ENCODE results near the gene SLC24A1. TPM values are rescaled to one million over a fixed set of nuclear protein-coding genes. Genes with fewer than 3 reads are reported as not detected.

Gene SLC24A1
- polyA plus RNA-seq, 1 donor, result 12.1 TPM

GRCh38 chr15:65618560-65619109 lies 3.1 kb upstream of the SLC24A1 start:
- Histone ChIP-seq H3K4me3 (ENCODE audit: low read length) (no peak overlapping the region), H3K27ac (ENCODE audit: low read length) (no peak overlapping the region), H3K27me3 (ENCODE audit: control insufficient read depth, insufficient read depth, low read length) (no peaks in the 10 kb centered on the region), H3K36me3 (ENCODE audit: control insufficient read depth, insufficient read depth, low read length) (no peaks in the 10 kb centered on the region), H3K9me3 (ENCODE audit: control insufficient read depth, low read depth, low read length) (no peaks in the 10 kb centered on the region), H3K4me1 (ENCODE audit: control insufficient read depth, insufficient read depth, low read length) (no peaks in the 10 kb centered on the region)
- DNase-seq, result no peak
- 100% methylated on average over 1 of the region's 5 CpGs for WGBS (ENCODE audit: insufficient coverage, low lambda C conversion rate)

- Histone ChIP-seq H3K36me3 (ENCODE audit: control insufficient read depth, insufficient read depth, low read length) (peaks cover 9% of the 10 kb centered on the region), H3K9me3 (ENCODE audit: control insufficient read depth, low read depth, low read length) (no peaks in the 10 kb centered on the region), H3K27me3 (ENCODE audit: control insufficient read depth, insufficient read depth, low read length) (no peaks in the 10 kb centered on the region), H3K4me3 (ENCODE audit: low read length) (no peak overlapping the region), H3K27ac (ENCODE audit: low read length) (no peak overlapping the region), H3K4me1 (ENCODE audit: control insufficient read depth, insufficient read depth, low read length) (no peaks in the 10 kb centered on the region)
- DNase-seq, result no peak
- no CpG with 5 or more reads among the region's 5 CpGs for WGBS (ENCODE audit: insufficient coverage, low lambda C conversion rate)
These were observed 2.0 kb upstream of the SLC24A1 start for GRCh38 chr15:65619626-65620290.

- no peaks in the 10 kb centered on the region for H3K4me1 ChIP-seq (ENCODE audit: control insufficient read depth, insufficient read depth, low read length)
- DNase-seq, result no peak
- H3K9me3 ChIP-seq (ENCODE audit: control insufficient read depth, low read depth, low read length), result no peaks in the 10 kb centered on the region
- H3K27me3 ChIP-seq (ENCODE audit: control insufficient read depth, insufficient read depth, low read length), result no peaks in the 10 kb centered on the region
- no CpG with 5 or more reads among the region's 2 CpGs for WGBS (ENCODE audit: insufficient coverage, low lambda C conversion rate)
- H3K36me3 ChIP-seq (ENCODE audit: control insufficient read depth, insufficient read depth, low read length), result peaks cover 19% of the 10 kb centered on the region
- H3K27ac ChIP-seq (ENCODE audit: low read length), result no peak overlapping the region
- H3K4me3 ChIP-seq (ENCODE audit: low read length), result no peak overlapping the region
These were observed 905 bp upstream of the SLC24A1 start for GRCh38 chr15:65620833-65621232.

GRCh38 chr15:65623103-65623502 lies 1.4 kb downstream of the SLC24A1 start:
- H3K4me3 ChIP-seq (ENCODE audit: low read length), result no peak overlapping the region
- H3K9me3 ChIP-seq (ENCODE audit: control insufficient read depth, low read depth, low read length), result no peaks in the 10 kb centered on the region
- no peak for DNase-seq
- H3K27ac ChIP-seq (ENCODE audit: low read length), result no peak overlapping the region
- H3K27me3 ChIP-seq (ENCODE audit: control insufficient read depth, insufficient read depth, low read length), result no peaks in the 10 kb centered on the region
- peaks cover 20% of the 10 kb centered on the region for H3K36me3 ChIP-seq (ENCODE audit: control insufficient read depth, insufficient read depth, low read length)
- H3K4me1 ChIP-seq (ENCODE audit: control insufficient read depth, insufficient read depth, low read length), result no peaks in the 10 kb centered on the region

- H3K36me3 ChIP-seq (ENCODE audit: control insufficient read depth, insufficient read depth, low read length), result peaks cover 20% of the 10 kb centered on the region
- H3K4me1 ChIP-seq (ENCODE audit: control insufficient read depth, insufficient read depth, low read length), result no peaks in the 10 kb centered on the region
- no peak overlapping the region for H3K27ac ChIP-seq (ENCODE audit: low read length)
- no peaks in the 10 kb centered on the region for H3K27me3 ChIP-seq (ENCODE audit: control insufficient read depth, insufficient read depth, low read length)
- H3K9me3 ChIP-seq (ENCODE audit: control insufficient read depth, low read depth, low read length), result no peaks in the 10 kb centered on the region
- H3K4me3 ChIP-seq (ENCODE audit: low read length), result no peak overlapping the region
- WGBS (ENCODE audit: insufficient coverage, low lambda C conversion rate), result 80% methylated on average over 1 of the region's 4 CpGs
- no peak for DNase-seq
These were observed 5.1 kb downstream of the SLC24A1 start for GRCh38 chr15:65626856-65627255.

- Histone ChIP-seq H3K27ac (ENCODE audit: low read length) (no peak overlapping the region), H3K36me3 (ENCODE audit: control insufficient read depth, insufficient read depth, low read length) (peaks cover 13% of the 10 kb centered on the region), H3K9me3 (ENCODE audit: control insufficient read depth, low read depth, low read length) (no peaks in the 10 kb centered on the region), H3K27me3 (ENCODE audit: control insufficient read depth, insufficient read depth, low read length) (no peaks in the 10 kb centered on the region), H3K4me3 (ENCODE audit: low read length) (no peak overlapping the region), H3K4me1 (ENCODE audit: control insufficient read depth, insufficient read depth, low read length) (no peaks in the 10 kb centered on the region)
- DNase-seq, result no peak
- WGBS (ENCODE audit: insufficient coverage, low lambda C conversion rate), result no CpG with 5 or more reads among the region's 3 CpGs
These were observed 7.8 kb downstream of the SLC24A1 start for GRCh38 chr15:65629548-65629947.

GRCh38 chr15:65630760-65631159 lies 9.0 kb downstream of the SLC24A1 start:
- no peak overlapping the region for H3K4me3 ChIP-seq (ENCODE audit: low read length)
- whole genome bisulfite sequencing (ENCODE audit: insufficient coverage, low lambda C conversion rate), result no CpG with 5 or more reads among the region's 5 CpGs

GRCh38 chr15:65631503-65631902 lies 9.8 kb downstream of the SLC24A1 start:
- Histone ChIP-seq H3K9me3 (ENCODE audit: control insufficient read depth, low read depth, low read length) (no peaks in the 10 kb centered on the region), H3K27ac (ENCODE audit: low read length) (no peak overlapping the region), H3K4me1 (ENCODE audit: control insufficient read depth, insufficient read depth, low read length) (no peaks in the 10 kb centered on the region), H3K27me3 (ENCODE audit: control insufficient read depth, insufficient read depth, low read length) (no peaks in the 10 kb centered on the region), H3K4me3 (ENCODE audit: low read length) (no peak overlapping the region), H3K36me3 (ENCODE audit: control insufficient read depth, insufficient read depth, low read length) (no peaks in the 10 kb centered on the region)
- WGBS (ENCODE audit: insufficient coverage, low lambda C conversion rate), result 100% methylated on average over 1 of the region's 6 CpGs
- no peak for DNase-seq

More at GRCh38 chr15:65630760-65631159, 9.0 kb downstream of the SLC24A1 start:
- Histone ChIP-seq H3K4me1 (ENCODE audit: control insufficient read depth, insufficient read depth, low read length) (no peaks in the 10 kb centered on the region), H3K36me3 (ENCODE audit: control insufficient read depth, insufficient read depth, low read length) (peaks cover under 1% of the 10 kb centered on the region), H3K27ac (ENCODE audit: low read length) (no peak overlapping the region), H3K27me3 (ENCODE audit: control insufficient read depth, insufficient read depth, low read length) (no peaks in the 10 kb centered on the region), H3K9me3 (ENCODE audit: control insufficient read depth, low read depth, low read length) (no peaks in the 10 kb centered on the region)
- no peak for DNase-seq

GRCh38 chr15:65632780-65633375 lies 11.1 kb downstream of the SLC24A1 start:
- WGBS (ENCODE audit: insufficient coverage, low lambda C conversion rate), result no CpG with 5 or more reads among the region's 4 CpGs
- no peaks in the 10 kb centered on the region for H3K9me3 ChIP-seq (ENCODE audit: control insufficient read depth, low read depth, low read length)
- no peaks in the 10 kb centered on the region for H3K36me3 ChIP-seq (ENCODE audit: control insufficient read depth, insufficient read depth, low read length)
- no peaks in the 10 kb centered on the region for H3K4me1 ChIP-seq (ENCODE audit: control insufficient read depth, insufficient read depth, low read length)
- no peaks in the 10 kb centered on the region for H3K27me3 ChIP-seq (ENCODE audit: control insufficient read depth, insufficient read depth, low read length)
- DNase-seq, result no peak
- H3K4me3 ChIP-seq (ENCODE audit: low read length), result no peak overlapping the region
- no peak overlapping the region for H3K27ac ChIP-seq (ENCODE audit: low read length)

GRCh38 chr15:65633752-65634151 lies 12.0 kb downstream of the SLC24A1 start:
- H3K36me3 ChIP-seq (ENCODE audit: control insufficient read depth, insufficient read depth, low read length), result no peaks in the 10 kb centered on the region
- H3K9me3 ChIP-seq (ENCODE audit: control insufficient read depth, low read depth, low read length), result no peaks in the 10 kb centered on the region
- H3K27ac ChIP-seq (ENCODE audit: low read length), result no peak overlapping the region
- H3K4me1 ChIP-seq (ENCODE audit: control insufficient read depth, insufficient read depth, low read length), result no peaks in the 10 kb centered on the region
- H3K4me3 ChIP-seq (ENCODE audit: low read length), result no peak overlapping the region
- no peaks in the 10 kb centered on the region for H3K27me3 ChIP-seq (ENCODE audit: control insufficient read depth, insufficient read depth, low read length)
- WGBS (ENCODE audit: insufficient coverage, low lambda C conversion rate), result 75% methylated on average over 1 of the region's 2 CpGs
- DNase-seq, result no peak

- 100% methylated on average over 1 of the region's 1 CpG for WGBS (ENCODE audit: insufficient coverage, low lambda C conversion rate)
These were observed 12.6 kb downstream of the SLC24A1 start for GRCh38 chr15:65634356-65634755.

More at GRCh38 chr15:65634356-65634755, 12.6 kb downstream of the SLC24A1 start:
- Histone ChIP-seq H3K27ac (ENCODE audit: low read length) (no peak overlapping the region), H3K27me3 (ENCODE audit: control insufficient read depth, insufficient read depth, low read length) (no peaks in the 10 kb centered on the region), H3K4me1 (ENCODE audit: control insufficient read depth, insufficient read depth, low read length) (no peaks in the 10 kb centered on the region), H3K36me3 (ENCODE audit: control insufficient read depth, insufficient read depth, low read length) (no peaks in the 10 kb centered on the region), H3K4me3 (ENCODE audit: low read length) (no peak overlapping the region), H3K9me3 (ENCODE audit: control insufficient read depth, low read depth, low read length) (no peaks in the 10 kb centered on the region)
- no peak for DNase-seq
